Thymus (tissue), 11 donors: ENCODE measurements around the gene RBPMS2. TPM values are rescaled to one million over a fixed set of nuclear protein-coding genes. Genes with fewer than 3 reads are reported as not detected.

Experiments used
- DNase-seq, 9 donors: peaks; one replicate each; pipeline ENCODE4 v3.0.0-alpha.2; 2013; ENCODE audit warnings: low spot score in 9 of 9, low read depth in 6 of 9, missing footprints in 1 of 9
- H3K27ac ChIP-seq, 2 donors: one replicate each; pipeline ENCODE4 v1.5.1; 2013; ENCODE audit warnings: control low read depth in 1 of 2, low read depth in 1 of 2, low read length in 1 of 2, mild to moderate bottlenecking in 1 of 2, moderate library complexity in 1 of 2
- H3K27me3 ChIP-seq, 2 donors: one replicate each; pipeline ENCODE4 v1.5.1; 2013; ENCODE audit warnings: low read length in 1 of 2; ENCODE audit not compliant: control insufficient read depth in 2 of 2, insufficient read depth in 1 of 2
- H3K36me3 ChIP-seq, 2 donors: one replicate each; pipeline ENCODE4 v1.5.1; 2013; ENCODE audit warnings: low read length in 1 of 2, mild to moderate bottlenecking in 1 of 2, moderate library complexity in 1 of 2; ENCODE audit not compliant: control insufficient read depth in 2 of 2, insufficient read depth in 2 of 2
- H3K4me1 ChIP-seq, 2 donors: one replicate each; pipeline ENCODE4 v1.5.1; 2013; ENCODE audit warnings: low read length in 2 of 2; ENCODE audit not compliant: control insufficient read depth in 2 of 2, insufficient read depth in 2 of 2
- H3K4me3 ChIP-seq, 2 donors: one replicate each; pipeline ENCODE4 v1.5.1; 2013; ENCODE audit warnings: low read length in 2 of 2, control low read depth in 1 of 2, mild to moderate bottlenecking in 1 of 2
- H3K9me3 ChIP-seq, 2 donors: one replicate each; pipeline ENCODE4 v1.5.1; 2013; ENCODE audit warnings: low read length in 1 of 2, mild to moderate bottlenecking in 1 of 2; ENCODE audit not compliant: control insufficient read depth in 2 of 2, insufficient read depth in 1 of 2
- WGBS: extraction: QIAGEN DNeasy Blood & Tissue Kit; methylation state at CpG from one replicate; pipeline ENCODE4 v1.1.7; 2013; 5-methylcytosine and 5-hydroxymethylcytosine counted together
- polyA plus RNA-seq: library from polyadenylated mRNA; stranded (reverse); fragments of 200-250 nt; gene quantifications from one replicate; pipeline ENCODE4 v1.2.3, GENCODE V29; 2013
- total RNA-seq: library from RNA; stranded (reverse); fragments of 120-200 nt; gene quantifications from one replicate; pipeline ENCODE4 v1.2.4, GENCODE V29; 2013
- donor health status: healthy.

RBPMS2 gene
- total and polyA plus RNA-seq, 2 donors = 0.19 to 4.2 TPM

DNA sequence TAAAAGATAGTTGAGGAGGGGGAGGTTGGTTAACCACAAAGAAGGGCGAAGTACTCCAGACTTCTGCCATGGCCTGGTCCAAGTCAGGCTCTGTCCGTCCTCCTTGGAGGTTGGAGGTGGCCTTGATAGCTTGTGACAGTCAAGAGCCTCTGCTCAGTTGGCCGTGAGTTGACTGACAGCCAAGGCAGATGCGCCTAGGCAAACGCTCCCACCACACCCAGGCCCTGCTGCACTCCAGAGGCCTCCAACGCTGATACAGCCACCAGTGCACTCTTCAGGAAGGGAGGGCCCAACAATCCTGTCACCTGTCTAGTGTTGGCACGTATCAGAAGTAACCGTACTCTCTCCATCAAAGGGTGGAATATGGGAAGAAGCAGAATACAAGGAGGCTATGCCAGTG is 9.3 kb downstream of the RBPMS2 start:
- H3K27me3 ChIP-seq = peaks cover 0 to 7% of the 10 kb centered on the region in 2 donors
- no peak overlapping the region for H3K27ac ChIP-seq
- no peak overlapping the region for H3K4me3 ChIP-seq
- no peak for DNase-seq
- no peaks in the 10 kb centered on the region for H3K4me1 ChIP-seq
- no peaks in the 10 kb centered on the region for H3K9me3 ChIP-seq
- H3K36me3 ChIP-seq = no peaks in the 10 kb centered on the region
- 90% methylated on average over 8 of the region's 8 CpGs for WGBS

GRCh38 chr15:64763874-64764273 is 11.5 kb downstream of the RBPMS2 start:
- Histone ChIP-seq H3K36me3 (no peaks in the 10 kb centered on the region), H3K27me3 (no peaks in the 10 kb centered on the region), H3K4me1 (no peaks in the 10 kb centered on the region), H3K4me3 (no peak overlapping the region), H3K27ac (no peak overlapping the region), H3K9me3 (no peaks in the 10 kb centered on the region)
- WGBS = 88% methylated on average over 4 of the region's 4 CpGs
- no peak for DNase-seq

DNA sequence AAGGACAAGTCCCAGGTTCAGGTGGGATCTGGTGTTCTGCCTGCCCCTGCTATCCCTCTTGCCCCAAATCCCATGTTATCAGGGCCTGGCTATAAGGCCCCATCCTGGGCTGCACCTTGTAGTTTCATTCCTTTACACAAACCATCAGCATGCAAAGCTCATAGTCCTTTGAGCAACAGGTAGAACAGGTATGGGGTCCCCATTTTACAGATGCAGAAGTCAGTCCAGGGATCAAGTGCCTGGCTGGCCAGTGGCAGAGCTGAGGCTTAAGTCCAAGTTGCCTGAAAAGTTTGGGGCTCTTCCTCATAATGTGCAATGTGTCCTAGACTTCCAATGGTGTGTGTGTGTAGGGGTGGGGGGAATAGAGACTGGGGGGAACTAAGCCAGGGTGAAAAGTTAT is 11.9 kb downstream of the RBPMS2 start:
- H3K27ac ChIP-seq = no peak overlapping the region
- H3K27me3 ChIP-seq = no peaks in the 10 kb centered on the region
- DNase-seq = no peak
- no peaks in the 10 kb centered on the region for H3K9me3 ChIP-seq
- H3K4me3 ChIP-seq = no peak overlapping the region
- H3K36me3 ChIP-seq = no peaks in the 10 kb centered on the region
- no peaks in the 10 kb centered on the region for H3K4me1 ChIP-seq

DNA sequence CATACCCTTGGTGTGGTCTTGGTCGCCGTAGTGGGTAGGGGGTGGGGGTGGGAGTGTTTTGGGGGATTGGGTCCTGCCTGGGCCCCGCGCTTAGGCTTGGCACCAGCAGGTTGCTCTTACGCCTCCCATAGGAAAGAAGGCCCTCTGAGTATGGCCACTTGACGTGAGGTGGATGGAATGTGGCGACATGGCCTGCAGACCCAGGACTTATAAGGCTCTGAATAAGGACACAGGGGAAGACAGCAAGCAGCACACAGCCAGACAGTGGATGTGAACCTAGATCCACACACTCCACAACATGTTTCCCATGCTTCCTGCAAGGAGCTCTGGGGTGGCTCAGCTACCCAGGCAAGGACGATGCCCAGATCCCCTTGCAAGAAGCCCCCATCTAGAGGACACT is 12.4 kb downstream of the RBPMS2 start:
- no peaks in the 10 kb centered on the region for H3K27me3 ChIP-seq
- H3K27ac ChIP-seq = no peak overlapping the region
- WGBS = 97% methylated on average over 8 of the region's 8 CpGs
- no peaks in the 10 kb centered on the region for H3K9me3 ChIP-seq
- H3K36me3 ChIP-seq = no peaks in the 10 kb centered on the region
- no peak overlapping the region for H3K4me3 ChIP-seq
- no peak for DNase-seq
- H3K4me1 ChIP-seq = no peaks in the 10 kb centered on the region

- DNase-seq = no peak
- 95% methylated on average over 8 of the region's 8 CpGs for WGBS
- H3K27ac ChIP-seq = no peak overlapping the region
These were observed 12.8 kb downstream of the RBPMS2 start for GRCh38 chr15:64762546-64762945.

GRCh38 chr15:64761156-64761555 is 14.2 kb downstream of the RBPMS2 start:
- Histone ChIP-seq H3K9me3 (no peaks in the 10 kb centered on the region), H3K27ac (no peak overlapping the region), H3K4me3 (no peak overlapping the region), H3K4me1 (no peaks in the 10 kb centered on the region), H3K36me3 (no peaks in the 10 kb centered on the region), H3K27me3 (no peaks in the 10 kb centered on the region)
- 83% methylated on average over 11 of the region's 11 CpGs for WGBS
- no peak for DNase-seq

More at GRCh38 chr15:64762546-64762945, 12.8 kb downstream of the RBPMS2 start:
- Histone ChIP-seq H3K9me3 (no peaks in the 10 kb centered on the region), H3K4me1 (no peaks in the 10 kb centered on the region), H3K36me3 (no peaks in the 10 kb centered on the region), H3K4me3 (no peak overlapping the region), H3K27me3 (no peaks in the 10 kb centered on the region)

- Histone ChIP-seq H3K27ac (no peak overlapping the region), H3K4me1 (no peaks in the 10 kb centered on the region)
- DNase-seq = no peak
These were observed 15.3 kb downstream of the RBPMS2 start for GRCh38 chr15:64760056-64760455.

GRCh38 chr15:64755427-64755940 is 19.9 kb downstream of the RBPMS2 start:
- no peak for DNase-seq
- no peak overlapping the region for H3K27ac ChIP-seq
- 97% methylated on average over 10 of the region's 10 CpGs for WGBS
- H3K9me3 ChIP-seq = no peaks in the 10 kb centered on the region
- no peaks in the 10 kb centered on the region for H3K36me3 ChIP-seq
- no peak overlapping the region for H3K4me3 ChIP-seq
- H3K4me1 ChIP-seq = peaks cover 0 to 2% of the 10 kb centered on the region in 2 donors
- H3K27me3 ChIP-seq = no peaks in the 10 kb centered on the region

More at GRCh38 chr15:64760056-64760455, 15.3 kb downstream of the RBPMS2 start:
- Histone ChIP-seq H3K36me3 (no peaks in the 10 kb centered on the region), H3K27me3 (no peaks in the 10 kb centered on the region), H3K9me3 (no peaks in the 10 kb centered on the region), H3K4me3 (no peak overlapping the region)
- WGBS = 96% methylated on average over 8 of the region's 8 CpGs

DNA sequence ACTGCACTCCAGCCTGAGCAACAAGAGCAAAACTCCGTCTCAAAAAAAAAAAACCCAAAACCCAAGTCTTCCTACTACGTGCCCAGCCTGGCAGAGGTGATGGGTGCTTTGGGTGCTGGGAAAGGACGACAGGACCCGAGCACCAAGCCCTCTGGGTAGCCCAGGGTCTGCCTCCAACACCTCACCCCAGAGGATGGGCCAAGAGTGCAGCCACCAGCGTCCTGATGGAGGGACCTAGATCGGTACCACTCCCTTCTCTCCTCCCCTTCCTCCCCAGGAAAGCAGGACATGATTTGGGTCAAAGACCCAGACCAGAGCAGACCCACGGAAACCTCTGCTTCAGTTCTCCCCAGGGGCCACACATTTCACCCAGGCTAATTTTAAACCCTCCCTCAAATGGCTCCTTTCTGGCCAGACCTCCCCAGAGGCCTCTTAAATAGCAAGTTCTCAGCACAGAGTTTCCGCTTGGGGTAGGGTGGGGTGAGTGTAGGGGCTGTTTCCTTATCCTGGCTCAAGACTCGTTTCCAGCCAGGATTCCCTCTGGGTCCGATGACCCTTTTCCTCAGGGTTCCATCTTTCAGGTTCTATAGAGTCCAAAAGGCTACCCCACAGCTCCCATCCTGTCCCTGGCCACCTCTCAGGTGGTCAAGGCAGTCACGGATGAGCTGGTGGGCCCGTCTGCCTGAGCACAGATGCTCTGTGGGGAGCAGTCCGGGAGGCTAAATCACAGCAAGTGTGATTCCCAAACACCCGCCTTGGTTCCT is 20.5 kb downstream of the RBPMS2 start:
- no peaks in the 10 kb centered on the region for H3K36me3 ChIP-seq
- no peak overlapping the region for H3K27ac ChIP-seq
- no peaks in the 10 kb centered on the region for H3K9me3 ChIP-seq
- H3K4me1 ChIP-seq = peaks cover 0 to 2% of the 10 kb centered on the region in 2 donors
- no peak overlapping the region for H3K4me3 ChIP-seq
- WGBS = 92% methylated on average over 14 of the region's 14 CpGs
- no peaks in the 10 kb centered on the region for H3K27me3 ChIP-seq
- no peak for DNase-seq
